Measurements from ENCODE around the gene DGCR8.

DGCR8 gene

GRCh38 chr22:20079745-20080444, at the start of gene DGCR8:
TSS of gene DGCR8 (plus strand) at chr22:20080241. CDS start at chr22:20085964, 5,723 bp downstream.
- no peaks in the 10 kb centered on the region for H3K27me3 Mint-ChIP-seq
- intact Hi-C loops (cut with micrococcal nuclease), result loop anchor here (1.0 kb wide), 1 partner anchor 37 kb away; the partner anchor contains the start of gene TRMT2A
- peaks cover 8% of the 10 kb centered on the region for H3K36me3 Mint-ChIP-seq (ENCODE audit: low read depth)
- peak within 1 kb of the TSS; percentile 81 for H3K4me3 Mint-ChIP-seq
- H3K9me3 Mint-ChIP-seq, result no peaks in the 10 kb centered on the region
- H3K4me1 Mint-ChIP-seq (ENCODE audit: low read depth), result peaks cover 41% of the 10 kb centered on the region
- H3K27ac Mint-ChIP-seq, result peak within 1 kb of the TSS; percentile 79

GRCh38 chr22:20031732-20032406, 48.2 kb upstream of the DGCR8 start:
- Mint-ChIP-seq H3K4me3 (no peak overlapping the region), H3K4me1 (ENCODE audit: low read depth) (peaks cover 51% of the 10 kb centered on the region), H3K9me3 (no peaks in the 10 kb centered on the region), H3K27me3 (no peaks in the 10 kb centered on the region), H3K27ac (no peak overlapping the region), H3K36me3 (ENCODE audit: low read depth) (peaks cover 79% of the 10 kb centered on the region)
- intact Hi-C loops (cut with micrococcal nuclease), result no loop called here

GRCh38 chr22:20032407-20032991, 47.5 kb upstream of the DGCR8 start:
- Mint-ChIP-seq H3K36me3 (ENCODE audit: low read depth) (peaks cover 79% of the 10 kb centered on the region), H3K27ac (no peak overlapping the region), H3K4me3 (no peak overlapping the region), H3K27me3 (no peaks in the 10 kb centered on the region), H3K9me3 (no peaks in the 10 kb centered on the region), H3K4me1 (ENCODE audit: low read depth) (peaks cover 50% of the 10 kb centered on the region)
- intact Hi-C loops (cut with micrococcal nuclease), result no loop called here

- no peaks in the 10 kb centered on the region for H3K27me3 Mint-ChIP-seq
- no peak overlapping the region for H3K27ac Mint-ChIP-seq
- peaks cover 49% of the 10 kb centered on the region for H3K4me1 Mint-ChIP-seq (ENCODE audit: low read depth)
- peaks cover 85% of the 10 kb centered on the region for H3K36me3 Mint-ChIP-seq (ENCODE audit: low read depth)
- H3K4me3 Mint-ChIP-seq, result no peak overlapping the region
- no peaks in the 10 kb centered on the region for H3K9me3 Mint-ChIP-seq
- intact Hi-C loops (cut with micrococcal nuclease), result no loop called here
Observed at GRCh38 chr22:20033045-20033706, 46.9 kb upstream of the DGCR8 start.

- no peaks in the 10 kb centered on the region for H3K9me3 Mint-ChIP-seq
- H3K4me1 Mint-ChIP-seq (ENCODE audit: low read depth), result peaks cover 39% of the 10 kb centered on the region
- H3K36me3 Mint-ChIP-seq (ENCODE audit: low read depth), result peaks cover 94% of the 10 kb centered on the region
- H3K27ac Mint-ChIP-seq, result no peak overlapping the region
- intact Hi-C loops (cut with micrococcal nuclease), result no loop called here
- no peaks in the 10 kb centered on the region for H3K27me3 Mint-ChIP-seq
- no peak overlapping the region for H3K4me3 Mint-ChIP-seq
Observed at GRCh38 chr22:20034143-20034542, 45.9 kb upstream of the DGCR8 start.

GRCh38 chr22:20035375-20036083, 44.5 kb upstream of the DGCR8 start:
- no peak overlapping the region for H3K4me3 Mint-ChIP-seq
- peaks cover 31% of the 10 kb centered on the region for H3K4me1 Mint-ChIP-seq (ENCODE audit: low read depth)
- H3K36me3 Mint-ChIP-seq (ENCODE audit: low read depth), result peaks cover 98% of the 10 kb centered on the region
- intact Hi-C loops (cut with micrococcal nuclease), result no loop called here
- H3K27me3 Mint-ChIP-seq, result no peaks in the 10 kb centered on the region
- no peaks in the 10 kb centered on the region for H3K9me3 Mint-ChIP-seq
- no peak overlapping the region for H3K27ac Mint-ChIP-seq

GRCh38 chr22:20036084-20036482, 44.0 kb upstream of the DGCR8 start:
- intact Hi-C loops (cut with micrococcal nuclease), result no loop called here
- Mint-ChIP-seq H3K4me1 (ENCODE audit: low read depth) (peaks cover 31% of the 10 kb centered on the region), H3K9me3 (no peaks in the 10 kb centered on the region), H3K4me3 (no peak overlapping the region), H3K27ac (no peak overlapping the region), H3K36me3 (ENCODE audit: low read depth) (peaks cover 98% of the 10 kb centered on the region), H3K27me3 (no peaks in the 10 kb centered on the region)

- no peaks in the 10 kb centered on the region for H3K27me3 Mint-ChIP-seq
- intact Hi-C loops (cut with micrococcal nuclease), result no loop called here
- H3K36me3 Mint-ChIP-seq (ENCODE audit: low read depth), result peaks cover 95% of the 10 kb centered on the region
- H3K27ac Mint-ChIP-seq, result no peak overlapping the region
- no peaks in the 10 kb centered on the region for H3K9me3 Mint-ChIP-seq
- H3K4me1 Mint-ChIP-seq (ENCODE audit: low read depth), result peaks cover 27% of the 10 kb centered on the region
- H3K4me3 Mint-ChIP-seq, result no peak overlapping the region
Observed at GRCh38 chr22:20036535-20037392, 43.3 kb upstream of the DGCR8 start.

GRCh38 chr22:20037419-20037818, 42.6 kb upstream of the DGCR8 start:
- Mint-ChIP-seq H3K4me3 (no peak overlapping the region), H3K9me3 (no peaks in the 10 kb centered on the region), H3K4me1 (ENCODE audit: low read depth) (peaks cover 20% of the 10 kb centered on the region), H3K27ac (no peak overlapping the region), H3K36me3 (ENCODE audit: low read depth) (peaks cover 95% of the 10 kb centered on the region), H3K27me3 (no peaks in the 10 kb centered on the region)
- intact Hi-C loops (cut with micrococcal nuclease), result no loop called here

GRCh38 chr22:20038574-20038973, 41.5 kb upstream of the DGCR8 start:
- peaks cover 95% of the 10 kb centered on the region for H3K36me3 Mint-ChIP-seq (ENCODE audit: low read depth)
- H3K4me3 Mint-ChIP-seq, result no peak overlapping the region
- no peak overlapping the region for H3K27ac Mint-ChIP-seq
- H3K27me3 Mint-ChIP-seq, result no peaks in the 10 kb centered on the region
- no peaks in the 10 kb centered on the region for H3K9me3 Mint-ChIP-seq
- intact Hi-C loops (cut with micrococcal nuclease), result no loop called here
- H3K4me1 Mint-ChIP-seq (ENCODE audit: low read depth), result peaks cover 18% of the 10 kb centered on the region

- Mint-ChIP-seq H3K9me3 (no peaks in the 10 kb centered on the region), H3K4me1 (ENCODE audit: low read depth) (peaks cover 14% of the 10 kb centered on the region), H3K27me3 (no peaks in the 10 kb centered on the region), H3K27ac (no peak overlapping the region), H3K4me3 (no peak overlapping the region), H3K36me3 (ENCODE audit: low read depth) (peaks cover 95% of the 10 kb centered on the region)
- intact Hi-C loops (cut with micrococcal nuclease), result no loop called here
Observed at GRCh38 chr22:20039683-20040325, 40.2 kb upstream of the DGCR8 start.

GRCh38 chr22:20040327-20041200, 39.5 kb upstream of the DGCR8 start:
- intact Hi-C loops (cut with micrococcal nuclease), result no loop called here
- H3K27me3 Mint-ChIP-seq, result no peaks in the 10 kb centered on the region
- peaks cover 6% of the 10 kb centered on the region for H3K4me1 Mint-ChIP-seq (ENCODE audit: low read depth)
- no peak overlapping the region for H3K4me3 Mint-ChIP-seq
- H3K9me3 Mint-ChIP-seq, result peaks cover 2% of the 10 kb centered on the region
- no peak overlapping the region for H3K27ac Mint-ChIP-seq
- peaks cover 95% of the 10 kb centered on the region for H3K36me3 Mint-ChIP-seq (ENCODE audit: low read depth)
